WTC11 (cell line): Measurements from ENCODE around the gene LHFPL6. TPM values are rescaled to one million over a fixed set of nuclear protein-coding genes. Genes with fewer than 3 reads are reported as not detected.

Experiments used
- ATAC-seq: fragments of 200-7000 bp; cut with Tn5 transposase; 2 replicates; pipeline ENCODE4 v1.10.0; 2021; ENCODE audit warnings: mild to moderate bottlenecking, moderate library complexity
- CTCF ChIA-PET: fragments of 300-600 bp; sonication (Branson Sonifier 250); formaldehyde crosslinking; loops from one replicate; lab custom pipeline; 2021; ENCODE audit warnings: antibody characterized with exemption; lab: Charles Lee
- POLR2A ChIA-PET: fragments of 350-600 bp; sonication (Branson Sonifier 250); formaldehyde crosslinking; loops from one replicate; lab custom pipeline; 2021; ENCODE audit warnings: antibody characterized with exemption; lab: Charles Lee
- DNase-seq: peaks from one replicate; pipeline ENCODE4 v3.0.0; 2021; ENCODE audit warnings: low spot score
- H3K27ac Mint-ChIP-seq: 2 replicates; pipeline ENCODE4 v1.8.0; 2021; ENCODE audit warnings: mixed read lengths
- H3K27me3 Mint-ChIP-seq: 2 replicates; pipeline ENCODE4 v1.8.0; 2021; ENCODE audit warnings: low read depth, mild to moderate bottlenecking, moderate library complexity, mixed read lengths
- H3K36me3 Mint-ChIP-seq: 2 replicates; pipeline ENCODE4 v1.8.0; 2021; ENCODE audit warnings: mixed read lengths
- H3K4me1 Mint-ChIP-seq: 2 replicates; pipeline ENCODE4 v1.8.0; 2022; ENCODE audit warnings: mixed read lengths
- H3K4me3 Mint-ChIP-seq: 2 replicates; pipeline ENCODE4 v1.8.0; 2021; ENCODE audit warnings: mild to moderate bottlenecking, moderate library complexity, mixed read lengths
- H3K9me3 Mint-ChIP-seq: 2 replicates; pipeline ENCODE4 v1.8.0; 2021; ENCODE audit warnings: mixed read lengths
- ATF2 ChIP-seq: sonication (generic); formaldehyde crosslinking; IDR thresholded peaks from 2 replicates; pipeline ENCODE4 v1.8.1; 2022; ENCODE audit warnings: low read depth, missing genetic modification reagents, borderline replicate concordance
- E2F1 ChIP-seq: sonication (generic); formaldehyde crosslinking; IDR thresholded peaks from 2 replicates; pipeline ENCODE4 v1.8.0; 2022; ENCODE audit warnings: mild to moderate bottlenecking, missing genetic modification reagents
- E2F4 ChIP-seq: sonication (generic); formaldehyde crosslinking; IDR thresholded peaks from 2 replicates; pipeline ENCODE4 v1.8.1; 2022; ENCODE audit warnings: low read depth, mild to moderate bottlenecking, moderate library complexity, missing genetic modification reagents, borderline replicate concordance
- FOXK1 ChIP-seq: sonication (generic); formaldehyde crosslinking; IDR thresholded peaks from 2 replicates; pipeline ENCODE4 v1.8.0; 2022; ENCODE audit warnings: mild to moderate bottlenecking, moderate library complexity, missing genetic modification reagents
- FOXP4 ChIP-seq: sonication (generic); formaldehyde crosslinking; IDR thresholded peaks from 2 replicates; pipeline ENCODE4 v1.8.0; 2022; ENCODE audit warnings: mild to moderate bottlenecking, missing genetic modification reagents
- GABPB1 ChIP-seq: sonication (generic); formaldehyde crosslinking; IDR thresholded peaks from 2 replicates; pipeline ENCODE4 v1.8.1; 2023; ENCODE audit warnings: mild to moderate bottlenecking, missing genetic modification reagents
- HMGA2 ChIP-seq: fragments of 250-450 bp; sonication (Bioruptor Pico); IDR thresholded peaks from 2 replicates; pipeline ENCODE4 v1.4.0; 2021; ENCODE audit warnings: mild to moderate bottlenecking, moderate library complexity
- KAT7 ChIP-seq: sonication (generic); formaldehyde crosslinking; IDR thresholded peaks from 2 replicates; pipeline ENCODE4 v1.8.1; 2023; ENCODE audit warnings: missing genetic modification reagents, mild to moderate bottlenecking, borderline replicate concordance
- MAX ChIP-seq: sonication (generic); formaldehyde crosslinking; IDR thresholded peaks from 2 replicates; pipeline ENCODE4 v1.8.0; 2022; ENCODE audit warnings: mild to moderate bottlenecking, missing genetic modification reagents
- MXD4 ChIP-seq: fragments of 250-450 bp; sonication (Bioruptor Pico); IDR thresholded peaks from 2 replicates; pipeline ENCODE4 v1.8.0; 2021; ENCODE audit warnings: mild to moderate bottlenecking, moderate library complexity, borderline replicate concordance
- MYBL2 ChIP-seq: sonication (generic); formaldehyde crosslinking; IDR thresholded peaks from 2 replicates; pipeline ENCODE4 v1.8.1; 2023; ENCODE audit warnings: mild to moderate bottlenecking, moderate library complexity, missing genetic modification reagents
- NR1H2 ChIP-seq: sonication (generic); formaldehyde crosslinking; IDR thresholded peaks from 2 replicates; pipeline ENCODE4 v1.9.0; 2021; ENCODE audit warnings: mild to moderate bottlenecking, moderate library complexity, missing genetic modification reagents
- PREB ChIP-seq: sonication (generic); formaldehyde crosslinking; IDR thresholded peaks from 2 replicates; pipeline ENCODE4 v1.8.1; 2022; ENCODE audit warnings: mild to moderate bottlenecking, missing genetic modification reagents, moderate library complexity, borderline replicate concordance
- STAT6 ChIP-seq: sonication (generic); formaldehyde crosslinking; conservative IDR thresholded peaks from 2 replicates; pipeline ENCODE4 v1.8.1; 2023; ENCODE audit warnings: mild to moderate bottlenecking, low read depth, missing genetic modification reagents, moderate library complexity
- TP53 ChIP-seq: sonication (generic); formaldehyde crosslinking; IDR thresholded peaks from 2 replicates; pipeline ENCODE4 v1.8.1; 2023; ENCODE audit warnings: mild to moderate bottlenecking, missing genetic modification reagents
- ZNF138 ChIP-seq: sonication (generic); formaldehyde crosslinking; conservative IDR thresholded peaks from 2 replicates; pipeline ENCODE4 v1.8.1; 2022; ENCODE audit warnings: mild to moderate bottlenecking, moderate library complexity, missing genetic modification reagents
- ZNF281 ChIP-seq: sonication (generic); formaldehyde crosslinking; IDR thresholded peaks from 2 replicates; pipeline ENCODE4 v1.8.0; 2023; ENCODE audit warnings: mild to moderate bottlenecking, missing genetic modification reagents
- ZNF671 ChIP-seq: fragments of 250-450 bp; sonication (Bioruptor Pico); IDR thresholded peaks from 2 replicates; pipeline ENCODE4 v1.8.0; 2021; ENCODE audit warnings: mild to moderate bottlenecking
- total RNA-seq: library from RNA; stranded (reverse); gene quantifications from 3 replicates; pipeline ENCODE4 v1.2.3, GENCODE V29; 2021

Gene LHFPL6
- total RNA-seq, 1 experiment from 2014 or later: 4.5 TPM

GRCh38 chr13:39377699-39378098 lies 225.3 kb downstream of the LHFPL6 start:
- POLR2A ChIA-PET: no interaction called here
- TF ChIP-seq FOXK1 (CRISPR knock-in tag) (no peak), ZNF281 (CRISPR knock-in tag) (no peak), E2F4 (no peak)
- TF ChIP-seq, all 79 proteins: peak for 0
- H3K9me3 Mint-ChIP-seq: peaks cover 10% of the 10 kb centered on the region
- H3K27ac Mint-ChIP-seq: no peak overlapping the region
- DNase-seq (no peak), ATAC-seq (no peak)
- peaks cover 6% of the 10 kb centered on the region for H3K36me3 Mint-ChIP-seq
- peaks cover 98% of the 10 kb centered on the region for H3K27me3 Mint-ChIP-seq
- H3K4me3 Mint-ChIP-seq: no peak overlapping the region
- CTCF ChIA-PET: interaction anchor here (0.8 kb wide), 1 partner anchor 12 kb away, joined by 3 read pairs; no protein-coding TSS in a partner anchor
- H3K4me1 Mint-ChIP-seq: peaks cover 3% of the 10 kb centered on the region; the same call in 1 of the 2 replicates

GRCh38 chr13:39376076-39376475 lies 226.9 kb downstream of the LHFPL6 start:
- no peak for DNase-seq
- ChIA-PET CTCF (interaction anchor here (1.6 kb wide), 1 partner anchor 8 kb away, joined by 3 read pairs; no protein-coding TSS in a partner anchor), POLR2A (no interaction called here)
- Mint-ChIP-seq H3K36me3 (peaks cover 3% of the 10 kb centered on the region; the same call in 1 of the 2 replicates), H3K27me3 (peaks cover 98% of the 10 kb centered on the region), H3K27ac (no peak overlapping the region), H3K9me3 (peaks cover 5% of the 10 kb centered on the region), H3K4me3 (no peak overlapping the region), H3K4me1 (peaks cover 4% of the 10 kb centered on the region; the same call in 1 of the 2 replicates)
- ATAC-seq: no peak
- TF ChIP-seq STAT6 (CRISPR knock-in tag) (no peak), E2F1 (no peak), ZNF138 (CRISPR knock-in tag) (no peak)

GRCh38 chr13:39375601-39376000 lies 227.4 kb downstream of the LHFPL6 start:
- DNase-seq (no peak), ATAC-seq (no peak)
- ChIA-PET POLR2A (interaction anchor here (0.7 kb wide), 1 partner anchor 95 kb away, joined by 3 read pairs; no protein-coding TSS in a partner anchor), CTCF (interaction anchor here (1.6 kb wide), 1 partner anchor 9 kb away, joined by 3 read pairs; no protein-coding TSS in a partner anchor)
- H3K27me3 Mint-ChIP-seq: peaks cover 98% of the 10 kb centered on the region
- no peak overlapping the region for H3K4me3 Mint-ChIP-seq
- H3K36me3 Mint-ChIP-seq: peaks cover 3% of the 10 kb centered on the region; the same call in 1 of the 2 replicates
- H3K4me1 Mint-ChIP-seq: peaks cover 4% of the 10 kb centered on the region; the same call in 1 of the 2 replicates
- H3K27ac Mint-ChIP-seq: no peak overlapping the region
- H3K9me3 Mint-ChIP-seq: peaks cover 4% of the 10 kb centered on the region
- TF ChIP-seq PREB (CRISPR knock-in tag) (no peak), MAX (CRISPR knock-in tag) (no peak), MXD4 (no peak), HMGA2 (CRISPR knock-in tag) (no peak), ATF2 (no peak), KAT7 (no peak), GABPB1 (CRISPR knock-in tag) (no peak), MYBL2 (CRISPR knock-in tag) (no peak), FOXP4 (CRISPR knock-in tag) (no peak), NR1H2 (no peak), ZNF671 (CRISPR knock-in tag) (no peak), TP53 (CRISPR knock-in tag) (no peak)
